ENCODE results near the gene CUX1.

GRCh38 chr7:102081244-102081627 lies 263.8 kb downstream of the CUX1 start:
- no peak for TF ChIP-seq CTCF (IDR thresholded peaks at IDR 0.05)
- TF ChIP-seq POLR2A (IDR thresholded peaks at IDR 0.05) = no peak

All from lower leg skin (tissue), 3 donors.